CD4-positive, alpha-beta T cell treated with Interferon alpha-2 for 1 hour (primary cell): Measurements from ENCODE around the gene PPP1R16B.

Source experiments
- DNase-seq, 2 donors: peaks; one replicate each; pipeline ENCODE4 v3.0.0-alpha.2; 2020 to 2022

Gene PPP1R16B

DNA sequence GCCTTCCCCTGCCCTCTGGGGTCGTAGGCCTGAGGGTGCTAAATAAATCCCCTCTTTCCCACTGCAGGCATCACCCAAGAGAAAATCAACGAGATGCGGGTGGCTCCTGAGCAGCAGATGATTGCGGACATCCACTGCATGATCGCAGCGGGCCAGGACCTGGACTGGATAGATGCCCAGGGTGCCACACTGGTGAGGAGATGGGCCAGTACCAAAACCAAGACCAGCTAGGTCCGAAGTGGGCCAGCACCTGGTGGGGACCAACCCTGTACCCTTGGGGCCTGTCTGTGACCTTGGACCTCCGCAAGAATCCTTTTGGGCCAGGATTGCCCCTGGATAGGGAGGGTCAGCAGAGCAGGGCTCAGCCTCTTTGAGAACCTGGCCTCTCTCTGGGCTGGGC is 97.1 kb downstream of the PPP1R16B start:
- DNase-seq, result no peak

DNA sequence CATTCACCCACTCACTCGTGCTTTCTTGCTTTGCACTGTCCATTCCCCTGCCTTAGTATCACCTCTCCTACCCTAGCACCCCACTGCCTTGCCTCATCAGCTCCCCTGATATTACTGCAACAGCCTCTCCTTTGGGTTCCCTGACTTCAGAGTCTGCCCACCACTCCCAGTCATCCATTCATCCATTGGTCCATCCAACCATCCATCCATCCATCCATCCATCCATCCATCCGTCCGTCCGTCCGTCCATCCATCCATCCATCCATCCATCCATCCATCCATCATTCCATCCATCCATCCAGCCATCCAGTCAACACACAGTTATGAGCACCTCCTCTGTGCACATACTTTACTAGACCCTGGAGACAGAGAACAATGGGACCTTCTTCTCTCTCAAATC is 97.8 kb downstream of the PPP1R16B start:
- no peak for DNase-seq

DNA sequence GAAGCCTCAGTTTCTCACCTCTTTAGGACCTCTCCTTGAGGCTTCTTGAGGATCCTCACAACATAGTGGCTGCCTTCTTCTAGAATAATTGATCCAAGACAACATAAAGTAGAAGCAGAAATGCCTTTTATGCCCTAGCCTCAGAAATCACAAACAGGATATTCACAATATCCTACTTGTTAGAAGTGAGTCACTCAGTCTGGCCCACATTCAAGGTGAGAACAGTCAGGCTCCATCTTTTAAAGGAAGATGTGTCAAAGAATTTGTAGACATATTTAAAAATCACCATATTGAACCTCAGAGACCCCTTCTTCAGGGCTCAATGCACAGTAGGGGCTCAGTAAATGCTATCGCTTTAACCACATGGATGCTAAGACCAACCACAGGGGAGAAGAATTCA is 99.9 kb downstream of the PPP1R16B start:
- no peak for DNase-seq

DNA sequence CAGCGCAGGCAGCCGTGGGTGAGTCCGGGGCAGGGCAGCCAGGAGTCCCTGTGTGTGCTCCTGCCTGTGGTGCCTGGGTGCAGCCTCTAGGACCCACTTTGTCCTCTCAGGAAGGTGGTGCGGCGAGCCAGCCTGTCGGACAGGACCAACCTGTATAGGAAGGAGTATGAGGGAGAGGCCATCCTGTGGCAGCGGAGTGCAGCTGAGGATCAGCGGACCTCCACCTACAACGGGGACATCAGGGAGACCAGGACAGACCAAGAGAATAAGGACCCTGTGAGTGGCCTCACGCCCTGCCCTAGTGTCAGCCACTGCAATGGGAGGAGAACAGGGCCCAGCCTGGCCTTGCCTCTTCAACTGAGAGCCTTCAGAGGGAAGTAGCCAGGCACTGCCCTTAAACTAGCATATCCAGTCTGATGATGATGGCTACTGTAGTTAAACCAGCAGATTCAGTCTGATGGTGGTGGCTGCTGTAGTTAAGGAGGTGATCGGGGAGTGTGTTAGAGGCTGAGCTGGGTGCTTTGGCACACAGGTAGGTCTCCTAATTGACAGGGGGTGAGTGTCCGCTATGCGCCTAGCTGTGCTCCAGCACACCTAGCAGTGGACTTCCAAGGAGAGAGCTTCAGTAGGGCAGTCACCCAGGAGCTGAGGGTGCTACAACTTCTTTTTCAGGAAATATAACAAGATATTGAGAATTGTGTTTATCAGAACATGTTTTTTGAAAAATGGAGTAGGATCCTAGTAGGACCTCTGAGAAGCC is 102.6 kb downstream of the PPP1R16B start:
- no peak for DNase-seq

DNA sequence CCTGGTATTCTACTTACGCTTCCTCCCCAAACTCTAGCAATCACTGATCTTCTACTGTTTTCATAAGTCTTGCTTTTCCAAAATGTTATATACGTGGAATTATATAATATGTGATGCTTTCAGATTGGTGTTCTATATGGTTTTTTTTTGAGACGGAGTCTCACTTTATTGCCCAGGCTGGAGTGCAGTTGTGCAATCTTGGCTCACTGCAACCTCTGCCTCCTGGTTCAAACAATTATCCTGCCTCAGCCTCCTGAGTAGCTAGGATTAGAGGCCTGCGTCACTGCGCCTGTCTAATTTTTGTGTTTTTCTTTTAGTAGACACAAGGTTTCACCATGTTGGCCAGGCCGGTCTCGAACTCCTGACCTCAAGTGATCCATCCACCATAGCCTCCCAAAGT is 109.9 kb downstream of the PPP1R16B start:
- no peak for DNase-seq

DNA sequence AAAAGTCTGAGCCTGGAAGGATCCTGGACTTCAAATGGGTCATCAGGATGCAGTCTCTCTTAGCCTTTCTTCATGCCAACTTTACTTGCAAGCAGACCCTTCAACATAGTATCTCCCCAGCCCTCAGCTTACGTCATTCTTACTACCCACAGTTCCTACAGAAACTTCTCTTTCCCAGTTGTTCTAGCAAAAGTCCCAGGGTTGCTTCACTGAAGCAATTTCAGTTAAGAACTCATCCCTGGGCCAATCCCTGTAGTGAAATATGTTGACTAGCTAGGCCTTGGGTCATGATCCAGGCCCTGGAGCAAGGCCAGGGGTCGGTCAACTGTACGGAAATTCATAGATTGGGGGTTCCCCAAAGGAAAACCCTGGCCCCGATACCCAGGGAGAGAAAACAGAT is 112.2 kb downstream of the PPP1R16B start:
- DNase-seq, result no peak

DNA sequence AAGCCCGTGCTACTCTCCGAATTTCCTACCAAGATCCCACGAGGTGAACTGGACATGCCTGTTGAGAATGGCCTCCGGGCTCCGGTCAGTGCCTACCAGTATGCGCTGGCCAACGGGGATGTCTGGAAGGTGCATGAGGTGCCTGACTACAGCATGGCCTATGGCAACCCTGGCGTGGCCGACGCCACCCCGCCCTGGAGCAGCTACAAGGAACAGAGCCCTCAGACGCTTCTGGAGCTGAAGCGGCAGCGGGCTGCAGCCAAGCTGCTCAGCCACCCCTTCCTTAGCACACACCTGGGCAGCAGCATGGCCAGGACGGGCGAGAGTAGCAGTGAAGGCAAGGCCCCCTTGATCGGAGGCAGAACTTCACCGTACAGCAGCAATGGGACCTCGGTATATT is 112.7 kb downstream of the PPP1R16B start:
- no peak for DNase-seq

DNA sequence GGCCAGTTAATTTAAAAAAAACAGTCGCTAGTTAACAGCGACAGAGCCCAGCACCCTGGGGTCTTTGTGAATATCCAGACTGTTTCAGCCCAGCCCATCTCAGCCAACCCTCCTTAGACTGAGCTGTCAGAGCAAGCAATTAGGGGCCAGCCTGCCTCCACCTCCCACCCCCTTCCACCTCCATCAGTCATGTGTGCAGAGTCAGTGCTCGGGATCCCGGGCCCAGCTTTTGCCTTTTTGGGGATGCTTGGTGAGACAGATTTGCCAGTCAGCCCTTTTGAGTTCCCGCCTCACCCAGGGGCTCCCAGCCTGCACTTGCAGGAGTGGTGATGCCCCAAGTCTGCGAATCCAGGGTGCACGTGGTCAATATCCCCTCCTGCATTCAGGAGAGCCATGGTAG is 114.2 kb downstream of the PPP1R16B start:
- DNase-seq, result no peak

DNA sequence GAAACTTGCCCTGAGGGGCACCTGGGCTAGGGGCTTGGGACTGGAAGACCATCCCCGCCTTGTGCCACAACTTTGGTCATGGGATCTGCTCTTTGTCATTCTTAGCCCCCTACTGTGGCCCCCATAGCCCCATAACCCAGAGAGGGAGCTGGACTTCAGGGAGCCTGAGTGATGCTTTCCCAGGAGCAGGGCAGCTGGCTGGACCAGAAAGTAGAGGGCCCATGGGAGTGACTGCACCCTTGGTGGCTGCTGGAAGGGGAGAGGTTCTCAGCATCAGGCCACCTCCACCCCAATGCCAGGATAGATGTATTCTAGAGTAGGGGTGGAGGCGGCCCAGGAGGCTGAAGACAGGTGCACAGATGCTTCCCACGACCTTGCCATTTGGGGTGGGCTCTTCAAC is 114.9 kb downstream of the PPP1R16B start:
- no peak for DNase-seq

DNA sequence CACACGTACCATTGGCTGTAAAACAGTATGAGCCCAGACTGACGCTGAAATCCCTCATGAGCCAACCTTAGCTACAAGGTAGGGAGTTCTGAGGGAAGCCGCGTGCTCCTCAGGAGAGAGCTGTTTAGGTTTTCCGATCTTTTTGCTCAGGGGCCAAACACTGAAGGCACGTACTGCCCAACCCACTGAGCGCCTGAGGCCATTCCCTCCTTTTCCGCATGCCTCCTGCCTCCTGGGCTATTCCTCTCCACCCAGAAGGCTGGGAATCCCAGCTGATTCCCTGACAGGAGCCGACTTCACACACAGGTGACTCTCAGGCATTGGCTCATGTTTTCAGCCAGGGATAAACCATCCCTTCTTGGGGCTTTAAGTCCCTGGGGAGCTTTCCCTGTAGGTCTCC is 115.4 kb downstream of the PPP1R16B start:
- no peak for DNase-seq

DNA sequence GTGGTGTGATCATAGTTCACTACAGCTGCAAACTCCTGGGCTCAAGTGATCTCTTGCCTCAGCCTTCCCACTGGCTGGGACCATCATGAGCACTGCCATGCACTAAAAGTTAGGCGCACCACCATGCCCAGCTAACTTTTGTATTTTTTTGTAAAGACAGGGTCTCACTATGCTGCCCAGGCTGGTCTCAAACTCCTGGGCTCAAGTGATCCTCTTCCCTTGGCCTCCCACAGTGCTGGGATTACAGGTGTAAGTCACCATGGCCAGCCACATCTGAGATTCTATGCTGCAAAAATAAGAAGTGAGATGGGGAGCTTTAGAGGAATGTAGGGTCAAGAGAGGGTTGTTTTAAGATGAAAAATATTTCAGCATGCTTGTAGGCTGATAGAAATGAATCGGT is 119.2 kb downstream of the PPP1R16B start:
- DNase-seq, result no peak

DNA sequence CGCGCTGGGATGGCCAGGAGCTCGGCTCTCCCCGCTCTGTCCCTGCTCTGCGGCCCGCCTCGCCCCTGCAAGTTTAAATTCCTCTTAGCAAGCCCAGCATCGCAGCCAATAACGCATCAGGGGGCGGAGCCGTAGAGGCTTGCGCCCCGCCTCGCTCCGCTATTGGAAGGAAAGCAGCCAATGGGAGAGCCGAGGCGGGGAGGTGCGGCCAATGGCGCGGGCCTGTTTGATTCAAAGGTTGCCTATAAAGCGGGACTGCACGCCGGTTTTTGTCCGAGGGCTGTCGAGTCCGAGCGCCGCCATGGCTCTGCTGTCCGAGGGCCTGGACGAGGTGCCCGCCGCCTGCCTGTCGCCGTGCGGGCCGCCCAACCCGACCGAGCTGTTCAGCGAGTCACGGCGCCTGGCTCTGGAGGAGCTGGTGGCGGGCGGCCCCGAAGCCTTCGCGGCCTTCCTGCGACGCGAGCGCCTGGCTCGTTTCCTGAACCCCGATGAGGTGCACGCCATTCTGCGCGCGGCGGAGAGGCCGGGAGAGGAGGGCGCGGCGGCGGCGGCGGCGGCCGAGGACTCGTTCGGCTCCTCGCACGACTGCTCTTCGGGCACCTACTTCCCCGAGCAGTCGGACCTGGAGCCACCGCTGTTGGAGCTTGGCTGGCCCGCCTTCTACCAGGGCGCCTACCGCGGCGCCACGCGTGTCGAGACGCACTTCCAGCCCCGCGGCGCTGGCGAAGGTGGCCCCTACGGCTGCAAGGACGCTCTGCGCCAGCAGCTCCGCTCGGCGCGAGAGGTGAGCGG is 120.8 kb downstream of the PPP1R16B start, which contains the start of gene FAM83D:
Gene FAM83D (plus strand): TSS at position 276 of the 792 bp plus-strand sequence. CDS start 26 bp downstream, at position 302.
- peak; percentile 96 to 98 for DNase-seq

DNA sequence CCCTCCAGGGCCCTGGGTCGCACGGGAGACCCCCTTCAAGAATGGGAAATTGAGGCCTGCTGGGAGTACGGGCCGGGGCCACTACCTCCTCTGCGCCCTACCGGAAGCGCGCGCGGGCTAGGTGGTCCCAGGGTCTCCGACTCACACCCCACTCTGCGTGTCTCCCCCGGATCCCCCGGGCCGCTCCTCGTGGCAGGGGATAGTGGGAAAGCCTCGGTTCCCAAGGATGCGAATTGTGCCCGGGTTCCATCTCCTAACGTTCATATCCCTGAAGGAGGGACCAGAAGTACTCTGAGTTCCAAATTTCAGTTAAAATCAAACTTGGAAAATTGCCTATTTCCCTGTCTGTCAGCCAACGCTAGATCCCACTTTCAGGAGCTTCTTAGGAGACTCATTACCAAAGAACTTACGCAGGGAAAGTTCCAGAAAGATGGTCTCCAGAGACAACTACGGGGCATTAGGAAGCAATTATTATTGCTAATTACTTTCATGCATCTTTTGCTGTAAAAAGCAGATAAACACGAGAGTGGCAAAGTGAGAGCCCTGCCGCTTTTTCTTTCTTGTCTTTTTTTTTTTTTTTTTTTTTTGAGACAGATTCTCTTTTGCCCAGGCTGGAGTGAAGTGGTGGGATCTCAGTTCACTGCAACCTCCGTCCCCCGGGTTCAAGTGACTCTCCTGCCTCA is 121.6 kb downstream of the PPP1R16B start:
- no peak for DNase-seq

DNA sequence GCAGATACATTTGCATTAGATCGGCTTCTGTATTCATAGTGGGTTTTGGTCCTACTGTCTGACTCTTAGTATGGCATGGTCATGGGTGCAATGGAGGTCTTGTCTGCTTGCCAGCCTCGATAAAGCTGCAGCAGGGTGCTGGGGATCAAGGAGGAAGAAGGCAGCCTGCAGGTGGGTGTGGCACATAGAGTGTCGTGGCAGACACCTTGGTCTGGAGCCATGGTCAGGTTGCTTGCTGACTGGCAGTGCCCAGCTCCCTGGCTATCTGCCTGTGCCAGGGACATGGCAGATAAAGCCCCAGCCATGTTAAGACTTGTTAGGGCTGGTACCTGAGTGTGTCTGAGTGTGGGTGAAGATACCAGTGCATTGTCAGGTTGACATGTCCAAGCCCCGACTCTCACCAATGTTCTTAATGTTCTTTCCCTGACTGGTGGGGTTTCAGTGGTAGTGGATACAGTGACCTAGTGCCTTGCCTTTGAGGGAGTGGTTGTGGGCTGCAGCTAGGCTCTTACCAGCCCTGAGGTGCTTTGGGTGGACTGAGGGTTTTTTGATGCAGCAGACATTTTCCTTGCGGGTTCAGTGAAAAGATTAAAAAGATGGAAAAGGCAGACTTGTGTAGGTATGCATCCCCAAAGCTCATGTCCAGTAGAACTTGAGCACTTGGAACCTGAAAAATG is 122.5 kb downstream of the PPP1R16B start:
- no peak for DNase-seq

DNA sequence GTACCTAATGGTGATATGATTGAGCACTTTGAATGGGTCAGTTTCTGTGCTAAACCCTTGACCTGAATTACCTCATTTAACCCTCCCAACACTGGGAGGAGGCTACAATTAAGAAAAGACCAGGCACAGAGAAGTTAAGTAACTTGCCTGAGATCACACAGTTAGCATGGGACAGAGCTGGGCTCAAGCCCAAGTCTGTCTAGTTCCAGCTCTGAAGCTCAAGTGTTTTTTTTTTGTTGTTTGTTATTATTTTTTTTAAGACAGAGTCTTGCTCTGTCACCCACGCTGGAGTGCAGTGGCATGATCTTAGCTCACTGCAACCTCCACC is 124.7 kb downstream of the PPP1R16B start:
- no peak for DNase-seq

DNA sequence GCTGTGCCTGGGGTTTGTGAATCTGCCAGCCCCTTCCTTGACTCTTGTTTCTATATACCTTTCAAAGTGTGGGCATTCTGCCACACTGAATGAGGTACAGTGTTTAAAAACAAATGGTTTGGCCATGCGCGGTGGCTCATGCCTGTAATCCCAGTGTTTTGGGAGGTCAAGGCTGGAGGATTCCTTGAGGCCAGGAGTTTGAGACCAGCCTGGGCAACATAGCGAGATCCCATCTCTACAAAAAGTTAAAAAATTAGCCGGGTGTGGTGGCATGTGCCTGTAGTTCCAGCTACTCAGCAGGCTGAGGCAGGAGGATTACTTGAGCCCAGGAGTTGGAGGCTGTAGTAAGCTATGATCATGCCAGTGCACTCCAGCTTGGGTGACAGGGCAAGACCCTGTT is 126.5 kb downstream of the PPP1R16B start:
- no peak for DNase-seq

DNA sequence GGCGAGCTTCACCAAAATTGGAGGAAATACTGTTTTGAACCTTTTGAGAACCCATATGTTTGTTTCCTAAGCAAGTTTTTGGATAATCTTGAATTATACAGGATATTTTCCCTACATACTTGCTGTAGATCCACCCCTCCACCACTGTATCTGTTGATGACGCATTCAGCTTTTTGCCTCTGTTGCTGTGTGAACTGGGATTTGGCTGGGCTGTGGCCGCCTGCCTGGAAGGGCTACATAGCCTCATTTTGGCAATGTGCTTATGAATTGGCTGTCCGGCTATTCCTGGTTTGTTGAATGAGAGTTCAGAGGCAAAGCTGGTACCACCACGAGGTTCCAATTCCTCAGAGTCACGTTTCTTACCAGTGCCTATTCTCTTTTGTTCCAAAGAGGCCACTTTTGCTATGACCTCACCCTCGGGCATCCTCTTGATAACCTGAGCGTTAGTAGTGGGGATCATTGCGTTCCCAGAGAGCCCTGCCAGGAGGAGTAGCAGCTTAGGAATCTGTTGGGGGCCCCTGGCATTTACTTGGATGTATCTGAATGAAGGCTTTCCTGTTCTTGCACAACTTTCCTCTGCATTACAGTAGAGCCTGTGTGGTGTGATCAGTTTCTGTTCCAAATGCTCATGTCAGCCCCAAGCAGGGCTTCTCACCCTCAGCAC is 127.1 kb downstream of the PPP1R16B start:
- no peak for DNase-seq

DNA sequence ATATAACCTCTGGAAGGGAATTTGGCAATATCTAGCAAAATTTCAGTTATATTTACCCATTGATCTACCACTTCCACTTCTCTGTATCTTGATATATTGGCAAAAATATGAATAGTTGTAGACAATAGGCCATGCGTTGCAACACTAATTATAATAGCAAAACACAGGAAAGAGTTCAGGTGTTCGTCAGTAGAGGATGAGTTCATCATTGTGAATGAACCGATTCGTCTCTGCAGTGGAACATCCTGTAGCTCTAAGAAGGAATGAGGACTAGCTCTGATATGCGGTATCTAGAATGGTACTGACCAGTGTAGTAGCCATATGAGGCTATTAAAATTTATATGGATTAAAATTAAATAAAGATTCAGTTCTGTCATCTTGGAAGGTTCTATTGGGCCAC is 129.0 kb downstream of the PPP1R16B start:
- no peak for DNase-seq

DNA sequence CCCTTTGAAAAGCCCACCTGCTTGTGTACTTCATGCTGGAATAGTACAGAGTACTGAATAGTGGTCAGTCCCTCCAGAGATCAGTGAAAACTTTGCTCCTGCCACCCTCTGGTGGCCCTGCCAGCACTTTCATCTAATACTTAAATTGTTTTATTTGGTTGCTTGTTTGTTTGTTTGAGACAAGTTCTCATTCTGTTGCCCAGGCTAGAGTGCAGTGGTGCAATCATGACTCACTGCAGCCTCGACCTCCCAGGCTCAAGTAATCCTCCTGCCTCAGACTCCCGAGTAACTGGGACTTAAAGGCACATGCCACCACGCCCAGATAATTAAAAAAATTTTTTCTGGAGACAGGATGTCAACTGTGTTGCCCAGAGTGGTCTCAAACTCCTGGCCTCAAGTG is 129.8 kb downstream of the PPP1R16B start:
- DNase-seq, result no peak

DNA sequence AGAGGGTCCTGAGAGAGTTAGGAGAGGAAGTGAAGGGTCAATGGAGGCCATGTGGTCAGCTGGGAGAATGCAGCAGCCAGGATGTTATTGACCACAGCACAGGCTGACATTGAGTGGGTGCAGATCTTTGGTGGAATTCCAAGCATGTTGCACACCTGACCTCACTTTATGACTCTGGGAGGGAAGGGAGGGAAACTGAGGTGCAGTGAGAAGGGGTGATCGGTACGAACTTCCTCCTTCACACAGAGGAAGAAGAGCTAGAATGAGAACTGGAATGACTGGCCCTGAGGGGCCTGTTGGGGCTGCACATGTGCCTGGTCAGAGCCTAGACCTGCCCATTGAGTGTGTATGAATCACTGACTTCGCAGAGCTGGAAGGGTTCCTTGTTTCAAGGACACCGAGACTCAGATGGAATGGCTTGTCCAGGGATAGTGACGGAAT is 130.5 kb downstream of the PPP1R16B start:
- no peak for DNase-seq

DNA sequence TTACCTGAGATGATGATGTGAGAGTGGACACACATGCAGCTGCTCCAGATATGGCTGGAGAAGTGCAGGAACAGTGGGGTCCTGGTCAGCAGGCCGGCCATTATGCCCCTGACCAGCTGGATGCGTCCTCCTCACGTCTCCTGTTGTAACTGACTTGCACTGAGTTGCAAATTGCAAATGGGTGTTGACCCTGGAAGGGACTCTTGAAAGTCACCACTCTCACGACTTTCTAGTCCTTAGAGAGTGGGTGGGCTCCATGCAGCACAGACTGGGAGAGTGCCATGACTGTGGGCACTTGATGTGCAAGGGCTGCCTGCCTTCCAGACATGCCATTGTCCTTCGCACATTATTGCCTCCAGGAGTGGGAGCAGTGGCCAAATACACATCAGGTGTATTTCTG is 131.5 kb downstream of the PPP1R16B start:
- DNase-seq, result no peak

DNA sequence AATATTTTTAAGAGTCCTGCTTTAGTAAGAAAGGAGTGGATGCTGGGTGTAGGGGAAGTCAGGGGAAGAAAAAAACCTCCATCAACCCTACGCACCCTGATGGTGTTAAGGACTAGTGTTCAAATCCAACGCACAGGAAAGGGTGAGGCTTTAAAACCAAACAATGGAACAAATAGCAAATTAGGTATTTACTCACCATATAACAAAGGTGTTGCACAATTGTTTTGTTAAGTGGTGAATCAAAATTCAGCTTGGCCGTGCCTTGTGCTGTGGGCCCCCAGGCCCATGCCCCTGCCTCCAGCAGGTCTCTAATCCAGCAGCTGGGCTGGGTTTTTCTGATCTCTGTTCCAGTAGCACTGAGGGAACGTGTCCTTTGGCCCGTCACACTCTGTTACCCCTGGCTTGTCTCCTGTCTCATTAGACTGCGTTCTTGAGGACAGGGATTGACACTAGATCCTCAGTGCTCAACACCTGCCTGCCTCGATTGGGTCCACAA is 132.5 kb downstream of the PPP1R16B start:
- no peak for DNase-seq

DNA sequence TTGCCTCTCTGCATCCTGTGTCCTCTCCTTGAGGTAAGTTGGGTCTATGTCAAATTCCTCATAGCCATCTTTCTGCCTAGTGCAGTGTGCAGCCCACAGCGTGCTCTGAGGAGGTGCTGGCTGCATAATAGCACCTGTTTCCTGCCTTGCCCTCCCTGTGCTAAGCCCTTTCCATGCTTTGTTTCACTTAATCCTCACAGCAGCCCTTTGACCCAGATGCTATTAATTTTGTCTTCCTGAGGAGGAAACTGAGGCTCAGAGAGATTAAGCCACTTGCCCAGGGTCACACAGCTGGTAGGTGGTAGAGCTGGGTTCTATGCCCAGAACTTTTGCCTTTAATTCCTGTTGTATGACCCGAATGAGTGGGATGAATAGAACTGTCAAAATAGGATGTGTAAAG is 134.2 kb downstream of the PPP1R16B start:
- DNase-seq, result no peak
